HG02852 (cell line): ENCODE data around the gene PAQR9.
"Not testable (repeated sequence)": the region's sequence is repeated elsewhere in the genome, so short reads cannot be mapped to it uniquely, and the experiment has no call there.

Experiments used
- ATAC-seq: cut with Tn5 transposase; IDR thresholded peaks from one replicate; pipeline ENCODE4 v1.9.1; 2021; ENCODE audit warnings: mild to moderate bottlenecking, moderate library complexity; ENCODE audit not compliant: unreplicated experiment

PAQR9 gene

GRCh38 chr3:142963516-142964448 lies at the start of gene PAQR9:
TSS of gene PAQR9 (minus strand) at chr3:142963674. CDS start at chr3:142963336, 338 bp downstream.
- no peak for ATAC-seq

GRCh38 chr3:143011705-143012104 lies 48.2 kb upstream of the PAQR9 start:
- ATAC-seq, result no peak

GRCh38 chr3:143010024-143010423 lies 46.5 kb upstream of the PAQR9 start:
- no peak for ATAC-seq

GRCh38 chr3:143004823-143005222 lies 41.3 kb upstream of the PAQR9 start:
- no peak for ATAC-seq

GRCh38 chr3:143002727-143003126 lies 39.3 kb upstream of the PAQR9 start:
- no peak for ATAC-seq

GRCh38 chr3:143002083-143002712 lies 38.7 kb upstream of the PAQR9 start:
- peak; percentile 39 for ATAC-seq

GRCh38 chr3:143001369-143002082 lies 38.1 kb upstream of the PAQR9 start, which contains the start of gene U2SURP:
TSS of gene U2SURP (plus strand) at chr3:143001570. CDS start at chr3:143001629, 59 bp downstream.
- ATAC-seq, result peak; percentile 84

GRCh38 chr3:143001034-143001368 lies 37.5 kb upstream of the PAQR9 start:
- ATAC-seq, result peak; percentile 78

GRCh38 chr3:143000528-143000927 lies 37.1 kb upstream of the PAQR9 start:
- no peak for ATAC-seq

GRCh38 chr3:142999881-143000280 lies 36.4 kb upstream of the PAQR9 start:
- no peak for ATAC-seq

GRCh38 chr3:142998439-142998838 lies 35.0 kb upstream of the PAQR9 start:
- no peak for ATAC-seq

GRCh38 chr3:142997330-142997729 lies 33.9 kb upstream of the PAQR9 start:
- ATAC-seq, result no peak

- ATAC-seq, result peak; percentile 59
Observed at GRCh38 chr3:142993958-142994442, 30.5 kb upstream of the PAQR9 start.

- ATAC-seq, result no peak
Observed at GRCh38 chr3:142992323-142992722, 28.8 kb upstream of the PAQR9 start.

- no peak for ATAC-seq
Observed at GRCh38 chr3:142990721-142991120, 27.2 kb upstream of the PAQR9 start.

GRCh38 chr3:142988826-142989225 lies 25.4 kb upstream of the PAQR9 start:
- not testable (repeated sequence) for ATAC-seq

- not testable (repeated sequence) for ATAC-seq
Observed at GRCh38 chr3:142988221-142988620, 24.7 kb upstream of the PAQR9 start.

GRCh38 chr3:142987707-142988106 lies 24.2 kb upstream of the PAQR9 start:
- ATAC-seq, result peak; percentile 82

- ATAC-seq, result no peak
Observed at GRCh38 chr3:142987080-142987700, 23.7 kb upstream of the PAQR9 start.

- no peak for ATAC-seq
Observed at GRCh38 chr3:142984255-142984654, 20.8 kb upstream of the PAQR9 start.

GRCh38 chr3:142983318-142983717 lies 19.8 kb upstream of the PAQR9 start:
- no peak for ATAC-seq
